Endothelial cell (in vitro differentiated cells): Measurements from ENCODE around the gene FAAP24. TPM values are rescaled to one million over a fixed set of nuclear protein-coding genes. Genes with fewer than 3 reads are reported as not detected.
"Not testable (repeated sequence)": the region's sequence is repeated elsewhere in the genome, so short reads cannot be mapped to it uniquely, and the experiment has no call there.

ENCODE experiments used
- DNase-seq: peaks from one replicate; pipeline ENCODE4 v3.0.0; 2021; ENCODE audit warnings: low spot score
- H3K27ac Mint-ChIP-seq: one replicate; pipeline ENCODE4 v1.8.0; 2021; ENCODE audit warnings: mixed read lengths, inconsistent platforms; ENCODE audit not compliant: unreplicated experiment
- H3K27me3 Mint-ChIP-seq: one replicate; pipeline ENCODE4 v1.8.0; 2021; ENCODE audit warnings: mild to moderate bottlenecking, moderate library complexity, mixed read lengths, inconsistent platforms; ENCODE audit not compliant: unreplicated experiment
- H3K36me3 Mint-ChIP-seq: one replicate; pipeline ENCODE4 v1.8.0; 2021; ENCODE audit warnings: mild to moderate bottlenecking, low read depth, mixed read lengths, inconsistent platforms; ENCODE audit not compliant: unreplicated experiment
- H3K4me1 Mint-ChIP-seq: one replicate; pipeline ENCODE4 v1.8.0; 2021; ENCODE audit warnings: mild to moderate bottlenecking, mixed read lengths, inconsistent platforms; ENCODE audit not compliant: unreplicated experiment
- H3K4me3 Mint-ChIP-seq: one replicate; pipeline ENCODE4 v1.8.0; 2021; ENCODE audit warnings: mild to moderate bottlenecking, mixed read lengths, inconsistent platforms; ENCODE audit not compliant: unreplicated experiment
- H3K9me3 Mint-ChIP-seq: one replicate; pipeline ENCODE4 v1.8.0; 2021; ENCODE audit warnings: mixed read lengths, inconsistent platforms; ENCODE audit not compliant: unreplicated experiment
- CTCF ChIP-seq: fragments of 200-600 bp; sonication (generic); IDR thresholded peaks from one replicate; pipeline ENCODE4 v1.5.0; 2021; ENCODE audit warnings: antibody characterized with exemption; ENCODE audit not compliant: unreplicated experiment
- total RNA-seq: library from RNA; stranded (reverse); fragmentation: NEBNext Ultra II Directional; extraction: Animal tissue kit (Norgen Biotek cat#: 25700); gene quantifications from one replicate; pipeline ENCODE4 v1.2.1, GENCODE V29; 2021; ENCODE audit not compliant: unreplicated experiment

The FAAP24 gene
- total RNA-seq, 1 donor from 2014 or later: 2.8 TPM

GRCh38 chr19:33000910-33001309, 28.9 kb downstream of the FAAP24 start:
- H3K36me3 Mint-ChIP-seq: no peaks in the 10 kb centered on the region
- H3K27me3 Mint-ChIP-seq: no peaks in the 10 kb centered on the region
- no peaks in the 10 kb centered on the region for H3K9me3 Mint-ChIP-seq
- no peak for DNase-seq
- H3K27ac Mint-ChIP-seq: no peak overlapping the region
- H3K4me3 Mint-ChIP-seq: no peak overlapping the region
- TF ChIP-seq CTCF: no peak
- no peaks in the 10 kb centered on the region for H3K4me1 Mint-ChIP-seq

- not testable (repeated sequence) for H3K4me3 Mint-ChIP-seq, H3K36me3 Mint-ChIP-seq, H3K27ac Mint-ChIP-seq, H3K9me3 Mint-ChIP-seq, H3K4me1 Mint-ChIP-seq, H3K27me3 Mint-ChIP-seq, DNase-seq
Observed at GRCh38 chr19:33002126-33002865, 30.3 kb downstream of the FAAP24 start.

DNA sequence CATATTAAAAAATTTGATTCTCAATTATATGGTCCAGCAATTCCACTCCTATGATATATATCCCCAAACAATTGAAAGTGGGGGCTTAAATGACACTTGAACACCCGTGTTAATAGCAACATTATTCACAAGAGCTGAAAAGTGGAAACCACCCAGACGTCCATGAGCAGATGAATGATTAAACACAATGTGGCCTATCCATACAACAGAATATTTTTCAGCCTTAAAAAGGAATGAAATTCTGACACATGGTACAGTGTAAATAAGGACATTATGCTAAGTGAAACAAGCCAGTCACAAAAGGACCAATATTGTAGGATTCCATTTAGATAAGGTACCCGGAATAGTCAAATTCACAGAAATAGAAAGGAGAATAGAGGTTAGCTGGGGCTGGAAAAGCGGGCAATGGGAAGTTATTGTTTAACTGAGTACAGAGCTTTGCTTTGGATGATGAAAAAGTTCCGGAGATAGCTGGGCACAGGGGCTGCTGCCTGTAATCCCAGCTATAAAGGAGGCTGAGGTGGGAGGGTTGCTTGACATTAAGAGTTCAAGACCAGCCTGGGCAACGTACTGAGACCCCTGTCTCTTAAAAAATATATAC, 31.5 kb downstream of the FAAP24 start:
- not testable (repeated sequence) for H3K36me3 Mint-ChIP-seq, H3K4me1 Mint-ChIP-seq, DNase-seq, H3K9me3 Mint-ChIP-seq, H3K27me3 Mint-ChIP-seq, H3K4me3 Mint-ChIP-seq, H3K27ac Mint-ChIP-seq

GRCh38 chr19:33005440-33005839, 33.4 kb downstream of the FAAP24 start:
- Mint-ChIP-seq H3K27ac (no peak overlapping the region), H3K27me3 (no peaks in the 10 kb centered on the region), H3K36me3 (no peaks in the 10 kb centered on the region), H3K4me3 (no peak overlapping the region), H3K4me1 (no peaks in the 10 kb centered on the region), H3K9me3 (no peaks in the 10 kb centered on the region)
- no peak for DNase-seq
- no peak for TF ChIP-seq CTCF

- DNase-seq: no peak
- Mint-ChIP-seq H3K9me3 (no peaks in the 10 kb centered on the region), H3K4me1 (no peaks in the 10 kb centered on the region), H3K27me3 (no peaks in the 10 kb centered on the region), H3K4me3 (no peak overlapping the region), H3K27ac (no peak overlapping the region), H3K36me3 (no peaks in the 10 kb centered on the region)
- no peak for TF ChIP-seq CTCF
Observed at GRCh38 chr19:33008738-33009137, 36.7 kb downstream of the FAAP24 start.

GRCh38 chr19:33010891-33011290, 38.8 kb downstream of the FAAP24 start:
- not testable (repeated sequence) for H3K4me1 Mint-ChIP-seq, H3K4me3 Mint-ChIP-seq, H3K27me3 Mint-ChIP-seq, DNase-seq, H3K36me3 Mint-ChIP-seq, H3K9me3 Mint-ChIP-seq, H3K27ac Mint-ChIP-seq
